Osteocyte (in vitro differentiated cells): ENCODE results near the gene UFSP2. TPM values are rescaled to one million over a fixed set of nuclear protein-coding genes. Genes with fewer than 3 reads are reported as not detected.
"Not testable (repeated sequence)": the region's sequence is repeated elsewhere in the genome, so short reads cannot be mapped to it uniquely, and the experiment has no call there.

ENCODE experiments used
- DNase-seq: peaks from one replicate; pipeline ENCODE4 v3.0.0; 2021; ENCODE audit warnings: mixed read lengths; ENCODE audit not compliant: unreplicated experiment; ENCODE audit errors: extremely low spot score
- H3K27ac Mint-ChIP-seq: one replicate; pipeline ENCODE4 v1.8.0; 2021; ENCODE audit warnings: mild to moderate bottlenecking, mixed read lengths; ENCODE audit not compliant: unreplicated experiment
- H3K27me3 Mint-ChIP-seq: one replicate; pipeline ENCODE4 v1.8.0; 2021; ENCODE audit warnings: mixed read lengths; ENCODE audit not compliant: unreplicated experiment
- H3K36me3 Mint-ChIP-seq: one replicate; pipeline ENCODE4 v1.8.0; 2021; ENCODE audit warnings: mixed read lengths; ENCODE audit not compliant: unreplicated experiment
- H3K4me1 Mint-ChIP-seq: one replicate; pipeline ENCODE4 v1.8.0; 2021; ENCODE audit warnings: mixed read lengths; ENCODE audit not compliant: unreplicated experiment
- H3K4me3 Mint-ChIP-seq: one replicate; pipeline ENCODE4 v1.8.0; 2021; ENCODE audit warnings: mild to moderate bottlenecking, moderate library complexity, mixed read lengths; ENCODE audit not compliant: unreplicated experiment
- H3K9me3 Mint-ChIP-seq: one replicate; pipeline ENCODE4 v1.8.0; 2021; ENCODE audit warnings: mixed read lengths; ENCODE audit not compliant: unreplicated experiment
- total RNA-seq: library from RNA; stranded (reverse); gene quantifications from 2 replicates; pipeline ENCODE4 v1.2.1, GENCODE V29; 2021
- TF ChIP-seq, protein P1 (sequence below): fragments of 200-600 bp; sonication (generic); IDR thresholded peaks from 2 replicates; pipeline ENCODE4 v1.5.0; 2021; ENCODE audit warnings: antibody characterized with exemption, mild to moderate bottlenecking, moderate library complexity

UFSP2 gene
- total RNA-seq, 1 donor from 2014 or later, result 28.6 TPM

DNA sequence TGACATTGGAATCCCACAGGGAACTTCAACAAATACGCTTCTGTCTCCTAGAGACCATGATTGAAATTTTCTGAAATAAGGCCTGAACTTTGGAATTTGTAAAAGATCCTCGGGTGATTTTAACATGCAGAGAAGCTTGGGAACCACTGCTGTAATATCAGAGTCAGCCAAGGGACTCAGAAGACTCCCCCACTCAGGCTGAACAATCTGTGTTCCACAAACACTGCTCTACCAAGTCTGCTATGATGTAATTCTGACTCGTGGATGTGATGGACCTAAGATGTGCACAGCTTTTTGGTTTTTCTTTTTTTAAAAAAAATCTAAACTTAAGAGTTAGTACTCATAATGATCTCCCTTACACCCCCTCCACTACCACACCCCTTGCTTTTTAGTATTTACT, 56.0 kb downstream of the UFSP2 start:
- peaks cover 43% of the 10 kb centered on the region for H3K36me3 Mint-ChIP-seq
- no peak for DNase-seq
- no peaks in the 10 kb centered on the region for H3K27me3 Mint-ChIP-seq
- no peaks in the 10 kb centered on the region for H3K9me3 Mint-ChIP-seq
- H3K4me1 Mint-ChIP-seq, result no peaks in the 10 kb centered on the region
- TF ChIP-seq, protein P1, sequence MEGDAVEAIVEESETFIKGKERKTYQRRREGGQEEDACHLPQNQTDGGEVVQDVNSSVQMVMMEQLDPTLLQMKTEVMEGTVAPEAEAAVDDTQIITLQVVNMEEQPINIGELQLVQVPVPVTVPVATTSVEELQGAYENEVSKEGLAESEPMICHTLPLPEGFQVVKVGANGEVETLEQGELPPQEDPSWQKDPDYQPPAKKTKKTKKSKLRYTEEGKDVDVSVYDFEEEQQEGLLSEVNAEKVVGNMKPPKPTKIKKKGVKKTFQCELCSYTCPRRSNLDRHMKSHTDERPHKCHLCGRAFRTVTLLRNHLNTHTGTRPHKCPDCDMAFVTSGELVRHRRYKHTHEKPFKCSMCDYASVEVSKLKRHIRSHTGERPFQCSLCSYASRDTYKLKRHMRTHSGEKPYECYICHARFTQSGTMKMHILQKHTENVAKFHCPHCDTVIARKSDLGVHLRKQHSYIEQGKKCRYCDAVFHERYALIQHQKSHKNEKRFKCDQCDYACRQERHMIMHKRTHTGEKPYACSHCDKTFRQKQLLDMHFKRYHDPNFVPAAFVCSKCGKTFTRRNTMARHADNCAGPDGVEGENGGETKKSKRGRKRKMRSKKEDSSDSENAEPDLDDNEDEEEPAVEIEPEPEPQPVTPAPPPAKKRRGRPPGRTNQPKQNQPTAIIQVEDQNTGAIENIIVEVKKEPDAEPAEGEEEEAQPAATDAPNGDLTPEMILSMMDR, result no peak
- H3K27ac Mint-ChIP-seq, result no peak overlapping the region
- no peak overlapping the region for H3K4me3 Mint-ChIP-seq

DNA sequence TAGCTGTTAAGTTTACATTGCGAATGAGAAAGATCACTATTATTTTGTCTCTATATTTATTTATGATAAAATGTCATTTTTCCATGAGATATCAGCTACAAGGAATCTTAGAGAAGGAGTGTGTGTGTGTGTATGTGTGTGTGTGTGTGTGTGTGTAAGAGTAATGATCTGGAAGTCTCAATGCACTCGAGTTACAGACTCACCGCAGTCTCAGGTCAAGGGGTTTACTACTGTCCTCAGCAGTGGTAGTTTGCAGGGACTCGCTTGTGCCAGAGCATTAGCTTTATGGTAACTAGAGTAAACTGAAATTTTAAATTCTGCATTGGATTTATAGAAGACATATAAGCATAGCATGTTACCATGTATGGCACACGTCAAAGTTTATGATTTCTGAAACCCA, 60.9 kb downstream of the UFSP2 start:
- H3K4me1 Mint-ChIP-seq, result peaks cover 38% of the 10 kb centered on the region
- H3K9me3 Mint-ChIP-seq, result no peaks in the 10 kb centered on the region
- H3K27me3 Mint-ChIP-seq, result no peaks in the 10 kb centered on the region
- H3K36me3 Mint-ChIP-seq, result peaks cover 28% of the 10 kb centered on the region
- H3K4me3 Mint-ChIP-seq, result no peak overlapping the region
- DNase-seq, result no peak
- H3K27ac Mint-ChIP-seq, result no peak overlapping the region
- TF ChIP-seq, protein P1, result no peak

DNA sequence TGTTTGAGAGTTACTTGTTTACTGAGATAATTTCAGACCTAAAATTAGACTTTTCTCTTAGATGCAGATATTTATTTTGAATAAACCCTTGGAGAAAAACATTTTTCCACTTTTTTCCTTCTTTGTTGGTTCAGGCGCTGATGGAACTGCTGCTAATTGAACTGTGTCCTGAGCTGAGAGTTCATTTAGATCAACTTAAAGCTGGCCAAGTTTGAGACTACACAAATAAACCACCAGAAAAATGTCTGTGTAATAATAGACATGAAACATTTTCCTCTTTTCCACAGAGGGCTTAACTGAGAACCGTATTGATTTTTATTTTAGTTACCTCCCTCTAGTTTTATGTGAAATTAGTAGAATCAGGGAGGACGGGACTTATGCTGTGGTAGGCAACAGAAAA, 62.5 kb downstream of the UFSP2 start:
- H3K9me3 Mint-ChIP-seq, result no peaks in the 10 kb centered on the region
- H3K27ac Mint-ChIP-seq, result peak overlapping the region; percentile 87
- H3K36me3 Mint-ChIP-seq, result peaks cover 23% of the 10 kb centered on the region
- peaks cover 54% of the 10 kb centered on the region for H3K4me1 Mint-ChIP-seq
- no peak for DNase-seq
- H3K27me3 Mint-ChIP-seq, result no peaks in the 10 kb centered on the region
- no peak overlapping the region for H3K4me3 Mint-ChIP-seq
- TF ChIP-seq, protein P1, result no peak

DNA sequence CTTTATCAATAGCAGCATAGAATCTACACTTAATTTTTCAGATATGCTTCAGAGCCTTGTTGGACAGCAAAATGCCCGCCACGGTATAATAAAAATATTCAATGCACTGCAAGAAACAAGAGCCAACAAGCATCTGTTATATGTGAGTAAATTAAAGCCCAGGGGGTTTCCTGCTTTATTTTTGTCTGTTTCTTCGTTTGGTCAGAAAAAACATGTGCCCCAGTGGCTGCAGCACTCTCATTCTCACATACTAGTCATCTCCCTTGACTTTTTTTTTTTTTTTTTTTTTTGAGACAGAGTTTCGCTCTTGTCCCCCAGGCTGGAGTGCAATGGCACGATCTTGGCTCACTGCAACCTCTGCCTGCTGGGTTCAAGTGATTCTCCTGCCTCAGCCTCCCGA, 63.2 kb downstream of the UFSP2 start:
- not testable (repeated sequence) for DNase-seq, H3K9me3 Mint-ChIP-seq, H3K27me3 Mint-ChIP-seq
- peaks cover 61% of the 10 kb centered on the region for H3K4me1 Mint-ChIP-seq
- H3K4me3 Mint-ChIP-seq, result peak overlapping the region; percentile 14
- H3K36me3 Mint-ChIP-seq, result peaks cover 22% of the 10 kb centered on the region
- peak overlapping the region; percentile 87 for H3K27ac Mint-ChIP-seq

DNA sequence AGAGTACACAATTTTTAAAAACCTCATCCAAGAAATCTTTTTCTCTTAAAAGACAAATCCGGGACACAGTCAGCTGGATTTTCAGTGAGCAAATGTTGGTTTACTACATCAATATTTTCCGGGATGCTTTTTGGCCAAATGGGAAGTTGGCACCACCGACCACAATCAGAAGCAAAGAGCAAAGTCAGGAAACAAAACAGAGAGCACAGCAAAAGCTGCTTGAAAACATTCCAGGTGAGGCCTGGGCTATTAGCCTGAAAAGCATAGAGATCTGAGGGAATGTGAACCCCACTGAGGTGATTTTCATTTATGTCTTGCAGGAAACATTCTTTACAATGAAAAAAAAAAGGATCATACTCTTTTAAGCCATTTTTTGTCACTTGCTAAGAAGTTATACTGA, 63.9 kb downstream of the UFSP2 start:
- H3K27me3 Mint-ChIP-seq, result no peaks in the 10 kb centered on the region
- H3K27ac Mint-ChIP-seq, result peak overlapping the region; percentile 29
- no peak for DNase-seq
- TF ChIP-seq, protein P1, result no peak
- peaks cover 68% of the 10 kb centered on the region for H3K4me1 Mint-ChIP-seq
- H3K36me3 Mint-ChIP-seq, result peaks cover 19% of the 10 kb centered on the region
- H3K4me3 Mint-ChIP-seq, result peak overlapping the region; percentile 10
- no peaks in the 10 kb centered on the region for H3K9me3 Mint-ChIP-seq
